Endothelial cell of umbilical vein (primary cell): ENCODE data around the gene GRAMD1B. TPM values are rescaled to one million over a fixed set of nuclear protein-coding genes. Genes with fewer than 3 reads are reported as not detected.

Source experiments
- BruUV-seq: library from RNA; stranded (reverse); fragments of 400-500 nt; replicated peaks from 2 replicates; lab custom pipeline; 2021; lab: Mats Ljungman, UMichigan
- CTCF ChIA-PET: fragments of 300-600, 350-600 bp; sonication (Branson Sonifier 250); formaldehyde crosslinking; loops from one replicate; lab custom pipeline; 2021; ENCODE audit warnings: antibody characterized with exemption, inconsistent platforms; lab: Charles Lee
- POLR2A ChIA-PET: fragments of 300-600, 350-600 bp; sonication (Branson Sonifier 250); formaldehyde crosslinking; loops from one replicate; lab custom pipeline; 2021; ENCODE audit warnings: antibody characterized with exemption, inconsistent platforms; lab: Charles Lee
- DNase-seq: peaks from one replicate; pipeline ENCODE4 v3.0.0-alpha.2; 2011; ENCODE audit warnings: low read depth, low spot score
- FAIRE-seq: peaks from 2 replicates; lab custom pipeline; 2011; peaks lifted over from hg19 to GRCh38; lab: Jason Lieb, UNC
- H2AFZ ChIP-seq: 2 replicates; pipeline ENCODE4 v1.6.0; 2012; ENCODE audit warnings: low read depth, low read length, control low read depth, inconsistent platforms
- H3K27ac ChIP-seq: 2 replicates; pipeline ENCODE4 v1.5.1; 2011; ENCODE audit warnings: low read depth, mild to moderate bottlenecking, control low read depth, low read length, moderate library complexity; ENCODE audit not compliant: insufficient read depth
- H3K27me3 ChIP-seq, 2 experiments: 2 replicates each; pipeline versions ENCODE4 v1.6.0 to v1.6.1; 2011; ENCODE audit warnings: low read length in 2 of 2, mixed read lengths in 1 of 2; ENCODE audit not compliant: control insufficient read depth in 2 of 2, insufficient read depth in 2 of 2
- H3K36me3 ChIP-seq, 2 experiments: 2 replicates in 1 of 2; 3 replicates in 1 of 2; pipeline ENCODE4 v1.5.1; 2011; ENCODE audit warnings: low read length in 2 of 2, mild to moderate bottlenecking in 1 of 2, moderate library complexity in 1 of 2; ENCODE audit not compliant: control insufficient read depth in 2 of 2, insufficient read depth in 2 of 2; ENCODE audit errors: extremely low read depth in 1 of 2
- H3K4me1 ChIP-seq: 3 replicates; pipeline ENCODE4 v1.5.1; 2011; ENCODE audit warnings: mild to moderate bottlenecking, low read length; ENCODE audit not compliant: control insufficient read depth, insufficient read depth; ENCODE audit errors: extremely low read depth
- H3K4me2 ChIP-seq: 2 replicates; pipeline ENCODE4 v1.6.1; 2011; ENCODE audit warnings: low read length, control low read depth, mixed read lengths; ENCODE audit not compliant: insufficient read depth
- H3K4me3 ChIP-seq, 3 experiments: fragments of 200-600 bp in 1 of 3; sonication (generic), shearing (Covaris generic) in 1 of 3; replicated peaks in 1 of 3; 2 replicates each; pipeline ENCODE4 v1.5.1; 2011 to 2016; ENCODE audit warnings: control low read depth in 3 of 3, low read length in 3 of 3, mild to moderate bottlenecking in 2 of 3, inconsistent platforms in 1 of 3, low read depth in 1 of 3, moderate library complexity in 1 of 3; ENCODE audit not compliant: insufficient read depth in 1 of 3
- H3K79me2 ChIP-seq: 2 replicates; pipeline ENCODE4 v1.6.0; 2012; ENCODE audit warnings: low read length, inconsistent platforms; ENCODE audit not compliant: control insufficient read depth, insufficient read depth
- H3K9ac ChIP-seq: replicated peaks from 2 replicates; pipeline ENCODE3; 2011; ENCODE audit warnings: low read length, control low read depth; ENCODE audit not compliant: insufficient read depth; ENCODE audit errors: extremely low read depth
- H3K9me1 ChIP-seq: replicated peaks from 3 replicates; pipeline ENCODE4 v1.6.0; 2011; ENCODE audit warnings: mild to moderate bottlenecking, low read length; ENCODE audit not compliant: control insufficient read depth, insufficient read depth; ENCODE audit errors: extremely low read depth
- H3K9me3 ChIP-seq: replicated peaks from 2 replicates; pipeline ENCODE4 v1.5.1; 2012; ENCODE audit warnings: low read length, inconsistent platforms; ENCODE audit not compliant: control insufficient read depth, insufficient read depth
- H4K20me1 ChIP-seq: replicated peaks from 2 replicates; pipeline ENCODE3; 2011; ENCODE audit warnings: mild to moderate bottlenecking, low read length; ENCODE audit not compliant: control insufficient read depth, insufficient read depth; ENCODE audit errors: extremely low read depth
- EZH2 ChIP-seq: IDR thresholded peaks from 2 replicates; pipeline ENCODE4 v1.6.1; 2012; ENCODE audit warnings: borderline replicate concordance, low read depth, mild to moderate bottlenecking, moderate library complexity, low read length, inconsistent platforms; ENCODE audit not compliant: severe bottlenecking
- FOS ChIP-seq: IDR thresholded peaks from 2 replicates; pipeline ENCODE4 v1.6.1; 2011; ENCODE audit warnings: mild to moderate bottlenecking, low read length, moderate library complexity, borderline replicate concordance; ENCODE audit not compliant: insufficient read depth
- GATA2 ChIP-seq: IDR thresholded peaks from 2 replicates; pipeline ENCODE4 v1.7.0; 2011; ENCODE audit warnings: low read depth, mild to moderate bottlenecking, moderate library complexity, mixed read lengths, low read length; ENCODE audit not compliant: insufficient read length, insufficient read depth
- JUN ChIP-seq: IDR thresholded peaks from 2 replicates; pipeline ENCODE4 v1.6.1; 2011; ENCODE audit warnings: borderline replicate concordance, low read depth; ENCODE audit not compliant: insufficient read length, insufficient read depth
- MYC ChIP-seq: IDR thresholded peaks from one replicate; pipeline ENCODE4 v1.6.1; 2011; ENCODE audit warnings: mild to moderate bottlenecking, low read depth, low read length
- POLR2A ChIP-seq: IDR thresholded peaks from 2 replicates; pipeline ENCODE4 v1.6.1; 2012; ENCODE audit warnings: low read depth, mild to moderate bottlenecking, control low read depth, low read length
- POLR2AphosphoS5 ChIP-seq: IDR thresholded peaks from 2 replicates; pipeline ENCODE4 v1.6.1; 2012; ENCODE audit warnings: low read depth, mild to moderate bottlenecking, control low read depth, low read length, moderate library complexity; ENCODE audit not compliant: insufficient read depth
- dilution Hi-C: fragments of 300-500 bp; cut with MboI; formaldehyde crosslinking; loops from one replicate; pipeline ENCODE4 v1.15.0; 2019; ENCODE audit warnings: low sequenced_read_pairs; ENCODE audit not compliant: extremely low pct_ligation_motif_present
- intact Hi-C: fragments of 100-400 bp; cut with micrococcal nuclease; formaldehyde crosslinking; loops from one replicate; pipeline ENCODE4 v1.10.0; 2022
- polyA plus RNA-seq, 4 experiments: library from polyadenylated mRNA; depleted of rRNA in 3 of 4; stranded (reverse) in 3 of 4; unstranded in 1 of 4; fragments of >200 nt; gene quantifications; 2 replicates each; pipeline versions ENCODE4 v1.2.1 to v1.2.3, GENCODE V29; 2011 to 2012; ENCODE audit warnings: missing spikeins in 1 of 4
- total RNA-seq: library from RNA; stranded (reverse); gene quantifications from 2 replicates; pipeline ENCODE4 v1.2.3, GENCODE V29; 2021
- TF ChIP-seq, protein P1 (sequence below), 2 donors: IDR thresholded peaks; 1 replicate in 1 of 2; 2 replicates in 1 of 2; pipeline ENCODE4 v1.5.1; 2011; ENCODE audit warnings: low read length in 2 of 2, mild to moderate bottlenecking in 2 of 2, moderate library complexity in 2 of 2, control low read depth in 1 of 2, inconsistent platforms in 1 of 2, low read depth in 1 of 2; ENCODE audit not compliant: insufficient read depth in 1 of 2; ENCODE audit errors: extremely low read depth in 1 of 2
- TF ChIP-seq, protein P2 (sequence below): IDR thresholded peaks from 2 replicates; pipeline ENCODE4 v1.6.1; 2011; ENCODE audit not compliant: insufficient read depth, insufficient read length

Gene GRAMD1B
- total and polyA plus RNA-seq, 2 donors (not counting 3 experiments of a cell fraction or from before 2014, with no cell fraction given): 5.1 to 11.1 TPM

- Histone ChIP-seq H4K20me1 (no peaks in the 10 kb centered on the region), H3K4me2 (no peak overlapping the region), H3K36me3 (no peaks in the 10 kb centered on the region), H3K27ac (no peak overlapping the region), H3K4me3 (no peak overlapping the region), H3K9me1 (no peaks in the 10 kb centered on the region), H3K79me2 (no peaks in the 10 kb centered on the region), H3K9me3 (no peaks in the 10 kb centered on the region), H3K27me3 (peaks cover 0 to 15% of the 10 kb centered on the region in 2 experiments), H2AFZ (no peak overlapping the region), H3K9ac (no peak overlapping the region), H3K4me1 (no peaks in the 10 kb centered on the region)
- POLR2A ChIA-PET: no interaction called here
- dilution Hi-C loops (no loop called here), intact Hi-C loops (no loop called here)
- BruUV-seq: no TSS peak
- FAIRE-seq (no peak), DNase-seq (no peak)
- TF ChIP-seq POLR2AphosphoS5: no peak
- TF ChIP-seq, protein P1, sequence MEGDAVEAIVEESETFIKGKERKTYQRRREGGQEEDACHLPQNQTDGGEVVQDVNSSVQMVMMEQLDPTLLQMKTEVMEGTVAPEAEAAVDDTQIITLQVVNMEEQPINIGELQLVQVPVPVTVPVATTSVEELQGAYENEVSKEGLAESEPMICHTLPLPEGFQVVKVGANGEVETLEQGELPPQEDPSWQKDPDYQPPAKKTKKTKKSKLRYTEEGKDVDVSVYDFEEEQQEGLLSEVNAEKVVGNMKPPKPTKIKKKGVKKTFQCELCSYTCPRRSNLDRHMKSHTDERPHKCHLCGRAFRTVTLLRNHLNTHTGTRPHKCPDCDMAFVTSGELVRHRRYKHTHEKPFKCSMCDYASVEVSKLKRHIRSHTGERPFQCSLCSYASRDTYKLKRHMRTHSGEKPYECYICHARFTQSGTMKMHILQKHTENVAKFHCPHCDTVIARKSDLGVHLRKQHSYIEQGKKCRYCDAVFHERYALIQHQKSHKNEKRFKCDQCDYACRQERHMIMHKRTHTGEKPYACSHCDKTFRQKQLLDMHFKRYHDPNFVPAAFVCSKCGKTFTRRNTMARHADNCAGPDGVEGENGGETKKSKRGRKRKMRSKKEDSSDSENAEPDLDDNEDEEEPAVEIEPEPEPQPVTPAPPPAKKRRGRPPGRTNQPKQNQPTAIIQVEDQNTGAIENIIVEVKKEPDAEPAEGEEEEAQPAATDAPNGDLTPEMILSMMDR (IDR thresholded peaks at IDR 0.05; ENCODE audit: extremely low read depth in 1 of 2, insufficient read depth in 1 of 2, low read depth in 1 of 2, low read length in 2 of 2): no peak
- TF ChIP-seq JUN: no peak
- TF ChIP-seq MYC: no peak
- no peak for TF ChIP-seq GATA2
- no peak for TF ChIP-seq FOS
- TF ChIP-seq EZH2: no peak
- TF ChIP-seq POLR2A: no peak
- TF ChIP-seq, protein P2, sequence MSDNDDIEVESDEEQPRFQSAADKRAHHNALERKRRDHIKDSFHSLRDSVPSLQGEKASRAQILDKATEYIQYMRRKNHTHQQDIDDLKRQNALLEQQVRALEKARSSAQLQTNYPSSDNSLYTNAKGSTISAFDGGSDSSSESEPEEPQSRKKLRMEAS: no peak
- CTCF ChIA-PET: no interaction called here
These were observed 37.6 kb upstream of the GRAMD1B start for GRCh38 chr11:123392431-123392830.
